ENCODE results near the gene DOK6.

The DOK6 gene

DNA sequence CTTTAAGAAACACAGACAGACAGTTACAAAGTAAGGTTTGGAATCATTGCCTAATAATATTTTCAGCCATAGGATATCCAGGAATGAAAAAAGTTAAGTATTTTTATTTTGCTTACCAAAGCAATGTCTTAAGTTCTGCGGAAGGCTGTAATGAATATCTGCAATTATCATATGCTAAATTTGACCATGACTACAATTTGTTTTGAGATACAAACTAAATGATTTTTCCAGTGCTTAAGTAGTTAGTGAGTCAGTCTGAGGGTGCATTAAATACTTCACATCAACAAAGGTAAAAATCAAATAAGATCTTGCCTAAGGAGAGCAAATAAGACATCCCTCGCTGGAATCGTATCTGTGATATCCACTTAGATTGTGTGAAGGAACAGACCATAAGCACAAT is 297.0 kb downstream of the DOK6 start:
- DNase-seq, result no peak

DNA sequence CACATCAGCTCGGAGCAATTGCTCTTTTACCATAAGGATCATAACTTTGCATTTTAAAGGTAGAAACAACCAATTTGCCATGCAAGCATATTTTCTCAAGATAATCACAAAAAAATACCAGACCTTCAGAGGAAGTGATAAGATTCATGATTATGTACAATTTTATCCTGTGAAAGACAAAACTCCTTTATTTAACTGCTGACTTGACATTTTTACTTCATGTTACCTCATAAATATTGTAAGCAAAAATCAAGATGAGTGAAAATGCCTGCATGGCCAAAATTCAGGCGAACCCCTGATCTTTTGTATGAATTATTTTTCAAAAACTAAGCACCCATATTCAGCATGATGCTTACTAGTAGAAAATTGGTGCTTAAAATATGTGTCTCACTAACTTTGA is 300.6 kb downstream of the DOK6 start:
- no peak for DNase-seq

DNA sequence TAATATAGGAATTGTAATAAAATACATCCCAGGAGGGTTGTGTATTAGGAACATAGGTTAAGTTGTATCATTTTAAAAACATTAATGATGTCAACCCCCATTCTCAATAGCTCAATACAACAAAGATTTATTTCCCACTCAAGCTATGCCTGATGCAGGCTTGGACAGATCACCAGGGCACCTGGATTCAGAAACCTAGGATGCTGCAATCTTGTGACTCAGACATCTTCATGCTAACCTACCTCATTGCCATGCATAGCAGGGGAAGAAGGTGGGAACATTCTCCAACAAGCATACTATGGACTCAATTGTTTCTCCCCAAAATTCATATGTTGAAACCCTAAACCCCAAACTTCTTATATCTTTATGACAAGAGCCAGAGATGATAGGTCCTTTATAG is 302.8 kb downstream of the DOK6 start:
- DNase-seq, result no peak

DNA sequence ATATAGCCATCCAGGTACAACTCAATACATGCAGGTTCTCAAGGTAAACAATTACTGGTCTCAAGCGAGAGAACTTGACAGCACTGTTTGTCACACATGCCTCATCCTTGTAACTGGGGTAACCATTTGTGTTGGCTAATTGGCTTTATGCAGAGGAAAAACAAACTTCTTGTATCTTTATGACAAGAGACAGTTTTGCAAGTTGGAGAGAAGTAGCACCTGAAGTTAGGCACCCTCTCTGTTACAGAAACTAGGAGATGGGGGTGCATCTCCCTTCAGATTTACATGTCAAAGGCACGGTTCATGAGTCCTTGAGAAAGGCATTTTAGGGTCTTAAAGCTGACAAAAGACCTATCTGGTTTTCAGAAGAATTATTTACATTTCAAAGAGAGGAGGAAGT is 305.3 kb downstream of the DOK6 start:
- no peak for DNase-seq

DNA sequence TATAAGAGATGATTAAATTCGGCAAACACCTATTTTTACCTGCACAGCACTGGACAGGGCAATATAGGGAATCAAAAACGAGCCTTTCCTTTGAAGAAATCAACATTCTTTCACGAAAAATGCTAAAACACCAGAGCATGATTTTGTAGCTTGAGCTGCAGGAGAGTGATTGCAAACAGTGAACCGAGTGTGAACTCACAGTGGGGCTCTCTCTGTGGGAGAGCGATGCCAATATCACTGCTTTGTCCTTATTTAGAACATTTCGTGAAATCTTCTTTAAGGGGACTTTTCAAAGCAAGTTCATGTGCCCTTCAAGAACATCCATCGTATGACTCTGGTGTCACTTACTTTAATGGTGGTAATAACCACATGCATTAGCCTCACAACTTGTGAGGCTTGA is 308.2 kb downstream of the DOK6 start:
- no peak for DNase-seq

DNA sequence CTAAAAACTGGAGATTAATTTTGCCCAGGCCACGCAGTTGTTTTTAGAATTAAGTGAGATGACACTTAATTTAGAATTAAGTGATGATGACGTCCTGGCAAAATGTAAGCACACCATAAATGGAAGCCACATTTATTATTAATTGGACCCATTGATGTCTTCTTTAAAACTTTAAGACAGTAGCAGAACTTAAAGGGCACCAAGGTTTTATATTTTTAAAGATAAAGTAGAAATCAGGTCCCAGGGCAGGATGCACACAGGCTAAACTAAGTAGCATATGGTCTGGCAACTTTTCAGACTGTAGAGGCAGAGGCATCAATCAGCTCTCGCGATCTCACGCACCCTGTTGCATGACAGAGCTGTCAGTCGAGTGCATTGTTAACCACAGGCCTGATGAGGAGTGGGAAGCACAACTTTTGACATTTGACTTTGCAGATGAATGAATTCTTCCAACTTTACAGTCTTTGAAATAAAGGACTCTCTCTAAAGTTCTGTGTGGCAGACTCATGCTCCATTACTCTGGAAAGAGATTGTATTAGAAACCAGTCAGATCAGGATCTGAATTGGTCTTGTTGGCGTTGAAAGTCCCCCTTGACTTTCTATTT is 314.6 kb downstream of the DOK6 start:
- DNase-seq, result no peak

DNA sequence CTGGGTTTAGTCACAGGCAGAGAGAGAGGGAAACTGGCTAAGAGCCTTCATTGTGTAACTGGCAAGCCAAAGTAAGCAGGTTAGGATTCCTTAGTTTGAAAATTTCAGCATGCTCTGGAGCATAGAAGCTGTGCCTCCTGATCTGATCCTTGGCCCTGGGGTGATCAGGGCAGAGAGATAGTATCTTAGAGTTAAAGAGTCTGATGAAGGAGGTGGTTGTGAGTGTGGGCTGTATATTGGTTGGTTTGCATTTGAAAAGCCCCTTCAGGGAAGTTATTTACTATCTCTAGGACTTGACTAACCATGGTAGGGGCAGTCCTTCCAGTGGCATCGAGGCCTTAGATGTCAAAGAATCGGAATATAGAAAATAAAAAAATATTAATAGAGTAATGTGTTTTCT is 316.9 kb downstream of the DOK6 start:
- DNase-seq, result no peak

DNA sequence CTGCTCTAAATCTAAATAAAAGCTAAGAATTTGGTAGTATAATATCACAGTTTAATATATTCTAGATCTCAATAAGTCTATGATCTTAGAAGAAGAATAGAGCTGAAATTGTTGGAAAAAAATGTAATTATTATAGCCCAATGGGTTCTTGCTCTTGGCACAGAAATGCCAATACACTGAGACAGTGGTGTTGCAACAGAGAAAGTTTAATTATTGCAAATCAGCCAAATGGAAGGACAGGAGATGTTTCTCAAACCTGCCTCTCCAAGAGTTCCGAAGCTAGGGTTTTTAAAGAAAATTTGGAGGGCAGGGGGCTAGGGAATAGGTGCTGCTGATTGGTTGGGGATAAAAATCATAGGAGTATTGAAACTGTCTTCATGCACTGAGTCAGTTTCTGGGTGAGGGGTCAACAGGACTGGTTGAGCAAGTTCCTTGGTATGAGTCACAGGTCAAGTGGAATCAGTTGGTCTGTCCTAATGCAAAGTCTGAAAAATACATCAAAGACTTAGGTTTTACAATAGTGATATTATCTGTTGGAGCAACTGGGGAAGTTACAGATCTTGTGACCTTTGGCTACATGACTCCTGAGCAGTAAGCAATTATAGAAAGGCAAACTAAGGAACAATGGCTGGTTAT is 318.3 kb downstream of the DOK6 start:
- no peak for DNase-seq

DNA sequence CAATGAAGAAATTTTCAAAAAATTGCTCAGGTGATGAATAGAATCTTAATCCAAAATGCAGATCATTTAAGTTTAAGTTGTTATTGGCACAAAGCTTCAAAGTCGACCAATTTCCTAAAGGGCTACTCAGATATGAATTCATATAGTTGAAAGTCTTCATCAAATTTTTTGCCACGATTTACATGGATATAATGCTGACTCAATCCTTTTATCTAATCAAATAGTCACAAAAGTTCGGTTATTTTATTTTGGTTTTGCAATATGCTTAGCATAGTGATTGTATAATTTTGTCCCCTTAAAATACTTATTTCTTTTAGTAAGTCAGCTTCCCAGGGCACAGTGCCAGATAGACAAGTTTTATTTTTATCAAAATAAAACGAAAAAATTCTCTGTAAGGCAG is 319.7 kb downstream of the DOK6 start:
- DNase-seq, result no peak

DNA sequence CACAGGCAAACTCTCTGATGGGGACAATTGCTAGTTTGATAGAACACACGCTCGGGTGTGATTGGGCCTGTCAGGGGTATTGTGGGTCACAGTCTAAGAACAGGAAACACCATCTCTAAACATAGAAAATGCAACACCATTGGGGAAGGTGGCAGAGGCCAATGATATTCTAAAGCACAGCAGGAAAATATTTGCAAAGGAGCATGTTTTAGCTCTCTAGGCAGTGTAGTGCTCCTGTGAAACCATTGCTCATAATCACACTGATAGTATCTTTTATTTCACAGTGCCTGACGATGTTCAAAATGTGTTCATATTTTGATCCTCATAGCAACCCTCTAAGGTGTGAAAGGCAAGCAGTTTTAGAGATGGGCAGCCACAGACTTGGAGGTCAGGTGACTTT is 322.7 kb downstream of the DOK6 start:
- no peak for DNase-seq

DNA sequence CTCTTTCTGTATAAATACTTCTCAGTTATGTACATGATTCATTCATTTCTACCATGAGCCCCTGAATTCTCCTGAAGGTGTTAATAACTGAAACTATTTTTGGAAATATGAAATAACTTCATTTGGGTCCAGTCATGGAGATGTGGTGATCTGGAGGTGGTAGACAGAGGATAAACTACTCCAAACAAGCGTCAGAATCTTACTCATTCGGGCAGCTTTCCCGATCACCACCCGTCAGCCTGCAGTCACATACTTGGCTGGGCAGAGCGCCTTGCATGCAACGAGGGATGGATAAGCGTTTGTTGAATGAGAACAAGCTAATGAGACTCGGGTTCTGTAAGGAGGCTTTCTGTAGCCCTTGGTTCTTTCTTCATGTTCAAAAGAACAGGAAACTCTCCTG is 324.3 kb downstream of the DOK6 start:
- DNase-seq, result no peak

DNA sequence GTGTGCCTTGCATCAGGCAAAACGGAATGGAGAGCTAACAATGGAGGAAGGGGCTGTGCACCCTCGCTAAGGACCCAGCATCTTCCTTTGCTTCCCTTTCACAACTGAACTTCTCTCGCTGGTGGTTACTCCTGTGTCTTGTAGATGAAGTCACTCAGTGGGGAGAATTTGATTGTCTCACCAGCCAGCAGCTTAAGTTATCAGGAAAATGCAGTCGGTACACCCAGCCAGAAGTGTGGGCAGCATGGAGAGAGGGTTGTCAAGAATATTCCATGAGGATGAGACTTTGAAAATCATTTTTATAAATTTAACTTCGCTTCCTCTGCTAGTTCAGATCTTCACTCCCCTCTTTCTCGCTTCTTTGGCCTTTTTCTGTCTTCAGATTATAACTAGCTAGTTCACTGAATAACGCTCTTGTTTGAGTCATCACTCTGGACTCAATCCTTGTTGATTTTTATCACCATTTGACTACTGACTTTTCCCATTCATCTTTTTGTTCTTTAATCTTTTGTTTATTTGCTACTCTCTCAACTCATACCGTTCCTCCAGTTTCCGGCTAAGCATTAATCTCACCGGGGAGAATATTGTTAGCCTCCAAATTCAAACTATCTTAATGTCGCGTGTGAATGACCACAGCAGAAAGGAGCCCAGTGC is 325.3 kb downstream of the DOK6 start:
- DNase-seq, result no peak

DNA sequence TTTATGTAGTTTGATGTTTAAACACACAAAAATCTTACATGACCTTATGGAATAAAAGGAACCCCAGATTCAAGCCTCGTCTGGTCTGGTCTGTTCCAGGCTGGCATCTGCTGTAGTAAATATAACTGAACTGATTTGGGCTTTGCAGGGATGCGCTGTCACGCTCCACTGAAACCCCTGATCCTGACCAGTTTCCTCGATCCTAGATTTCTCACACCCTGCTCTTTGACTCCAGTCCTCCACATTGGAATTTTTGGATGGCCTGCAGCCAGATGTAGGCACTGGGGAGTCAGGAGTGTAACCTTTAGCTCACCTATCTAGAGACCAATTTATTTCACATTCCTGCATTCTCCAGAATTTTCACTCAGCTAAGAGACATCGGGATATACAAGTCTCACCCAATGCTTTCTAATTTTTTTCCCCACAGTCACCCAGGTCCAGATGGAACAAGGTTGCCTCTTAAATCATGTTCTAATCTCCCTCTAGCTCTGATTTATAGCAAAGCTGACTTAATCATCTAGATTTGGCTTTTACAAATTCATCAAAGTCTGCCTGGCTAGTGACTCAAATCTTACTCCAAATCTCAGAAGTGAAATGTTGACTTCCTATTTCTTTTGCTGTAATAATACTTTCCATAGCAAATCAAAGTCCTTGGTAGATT is 327.4 kb downstream of the DOK6 start:
- DNase-seq, result no peak

DNA sequence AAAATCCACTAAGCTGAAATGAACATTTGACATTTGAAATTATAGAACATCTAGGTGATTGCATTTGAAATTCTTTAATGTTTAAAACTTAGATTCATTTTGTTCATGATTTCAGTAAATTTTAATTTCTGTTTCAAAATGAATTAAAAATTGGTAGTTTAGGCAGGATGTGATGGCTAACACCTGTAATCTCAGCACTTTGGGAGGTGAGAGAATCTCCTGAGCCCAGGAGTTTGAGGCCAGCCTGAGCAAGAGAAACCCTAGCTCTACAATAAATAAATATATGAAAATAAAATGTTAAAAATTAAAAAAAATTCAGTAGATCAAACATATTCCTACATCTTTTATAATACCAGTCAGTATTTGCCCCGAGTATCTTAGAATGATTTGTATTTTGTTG is 330.0 kb downstream of the DOK6 start:
- no peak for DNase-seq

DNA sequence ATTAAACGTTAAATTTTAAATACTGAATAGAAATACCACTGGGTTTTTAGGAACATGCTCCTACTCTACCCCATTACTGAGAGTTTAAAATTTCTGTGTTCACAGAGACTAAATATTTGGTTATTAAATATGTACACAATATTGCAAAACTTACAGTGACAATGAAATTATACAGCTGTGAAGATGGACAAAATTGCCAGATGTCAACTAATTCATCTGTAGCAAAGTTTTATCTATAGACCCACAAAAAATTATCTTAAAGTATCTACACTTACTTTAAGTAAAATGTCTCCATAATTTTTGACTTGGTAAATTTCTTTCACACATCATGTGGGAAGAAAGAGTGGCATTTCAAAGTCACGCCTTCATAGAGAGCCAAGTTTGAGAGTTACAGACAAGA is 333.8 kb downstream of the DOK6 start:
- DNase-seq, result no peak

DNA sequence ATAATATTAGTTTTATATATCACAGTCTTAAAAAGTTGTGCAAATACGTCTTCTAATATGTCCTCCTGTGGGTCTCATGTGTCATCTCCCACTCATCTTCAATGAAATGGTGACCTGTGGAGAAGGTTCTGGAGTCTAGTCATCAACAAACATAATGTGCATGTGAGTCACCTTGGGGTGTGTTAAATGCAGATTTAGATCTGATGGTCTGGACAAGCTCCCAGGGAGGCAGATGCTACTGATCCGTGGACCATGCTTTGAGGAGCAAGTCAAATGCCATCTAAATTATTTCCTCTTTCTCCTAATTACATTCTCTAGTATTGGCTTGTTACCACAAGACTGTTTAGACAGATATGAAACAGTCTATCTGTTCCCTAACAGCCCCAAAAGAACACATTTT is 336.0 kb downstream of the DOK6 start:
- no peak for DNase-seq

DNA sequence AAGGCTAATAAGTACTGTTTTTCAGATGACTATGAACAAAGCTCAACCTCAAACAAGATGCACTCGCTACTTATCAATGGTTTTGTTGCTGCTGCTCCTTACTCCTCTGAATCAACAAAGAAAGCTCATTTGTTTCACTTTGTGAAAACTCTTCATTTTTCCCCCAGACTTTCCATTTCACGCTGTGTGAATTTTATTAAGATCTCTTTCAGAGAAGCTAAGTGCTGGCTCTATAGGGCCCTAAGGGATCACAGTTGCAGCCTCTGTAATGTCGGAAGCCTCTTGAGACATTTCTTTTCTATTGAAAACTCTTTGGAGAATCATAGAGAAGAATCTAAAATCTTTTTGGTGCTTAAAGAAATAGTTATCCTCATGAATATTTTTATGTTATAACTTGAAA is 337.2 kb downstream of the DOK6 start:
- DNase-seq, result no peak

DNA sequence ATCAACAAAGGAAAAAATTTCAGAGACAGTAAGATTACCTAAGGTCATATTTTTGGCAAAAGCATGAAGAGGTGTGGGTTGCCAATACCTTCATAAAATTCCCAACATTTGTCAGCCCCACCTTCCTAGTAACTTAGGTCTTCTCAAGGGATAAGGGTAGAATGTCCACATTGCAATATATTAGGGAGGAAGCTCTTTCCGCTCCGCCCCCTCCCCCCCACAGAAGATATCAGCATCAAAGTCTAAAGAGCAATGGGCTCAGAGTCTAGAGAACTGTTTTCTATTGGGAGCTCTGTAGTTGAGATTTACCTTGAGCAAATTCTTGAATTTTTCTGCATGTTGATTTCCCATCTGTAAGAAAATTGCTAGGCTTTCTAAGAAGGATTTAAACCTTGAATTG is 346.7 kb downstream of the DOK6 start:
- no peak for DNase-seq

DNA sequence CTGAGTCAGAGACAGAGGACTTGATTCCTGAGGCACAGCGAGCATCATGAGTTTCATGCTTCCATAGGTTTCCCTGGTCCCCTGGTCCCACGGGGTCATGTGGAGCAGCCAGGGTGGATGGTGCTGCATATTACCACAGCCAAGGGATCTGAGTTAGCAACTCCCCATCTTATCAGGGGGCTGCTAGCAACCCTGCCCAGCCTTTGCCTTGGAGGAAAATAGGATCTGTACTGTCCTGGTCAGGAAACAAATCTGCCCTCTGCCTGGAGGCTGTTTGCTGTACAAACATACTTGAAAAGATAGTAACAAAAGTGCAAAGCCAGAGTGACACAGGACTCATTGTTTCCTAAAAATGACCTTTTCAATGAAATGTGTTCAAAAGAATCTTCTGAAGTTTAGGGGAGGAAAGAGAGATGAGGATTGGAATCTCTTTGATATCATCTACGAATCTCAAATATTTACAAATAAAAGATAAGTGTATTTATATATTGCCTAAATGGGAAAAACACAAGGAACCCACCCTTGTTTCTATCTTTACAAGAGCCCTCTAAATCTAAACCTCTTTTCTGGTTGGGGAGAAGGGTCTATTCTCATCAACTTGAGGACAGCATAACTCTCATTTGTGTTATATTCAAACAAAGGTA is 352.2 kb downstream of the DOK6 start:
- no peak for DNase-seq

DNA sequence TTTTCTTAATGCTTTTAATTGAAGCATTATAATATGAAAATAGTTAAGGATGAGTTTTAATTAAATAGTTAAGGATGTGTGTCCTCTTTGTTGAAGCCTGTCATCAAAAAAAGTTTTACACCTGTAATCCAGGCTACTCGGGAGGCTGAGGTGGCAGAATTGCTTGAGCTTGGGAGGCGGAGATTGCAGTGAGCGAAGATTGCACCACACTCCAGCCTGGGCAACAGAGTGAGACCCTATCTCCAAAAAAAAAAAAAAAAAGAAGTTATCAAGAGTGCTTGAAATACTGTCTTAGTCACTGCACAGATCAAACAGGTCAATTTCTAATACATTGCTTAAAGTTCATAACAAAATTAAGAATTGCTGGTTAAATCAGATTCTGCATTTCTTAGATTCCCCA is 353.4 kb downstream of the DOK6 start:
- DNase-seq, result no peak

DNA sequence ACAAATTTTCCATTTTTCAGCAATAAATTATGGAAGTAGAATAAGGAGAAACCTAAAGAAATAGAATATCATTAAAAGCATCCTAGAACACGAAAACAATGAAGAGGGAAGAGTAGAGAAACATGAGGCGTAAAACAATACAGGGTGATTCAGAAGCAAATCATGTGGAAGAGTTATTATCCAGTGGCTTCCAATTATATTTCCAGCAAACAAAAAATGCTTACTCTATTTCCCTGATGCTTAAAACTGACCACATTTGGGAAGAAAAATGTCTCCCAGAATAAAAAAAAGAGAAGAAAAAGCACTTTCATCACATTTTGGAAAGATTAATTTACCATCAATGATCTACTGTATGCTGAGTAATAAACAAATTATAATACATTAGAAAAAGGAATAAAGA is 354.4 kb downstream of the DOK6 start:
- DNase-seq, result no peak

DNA sequence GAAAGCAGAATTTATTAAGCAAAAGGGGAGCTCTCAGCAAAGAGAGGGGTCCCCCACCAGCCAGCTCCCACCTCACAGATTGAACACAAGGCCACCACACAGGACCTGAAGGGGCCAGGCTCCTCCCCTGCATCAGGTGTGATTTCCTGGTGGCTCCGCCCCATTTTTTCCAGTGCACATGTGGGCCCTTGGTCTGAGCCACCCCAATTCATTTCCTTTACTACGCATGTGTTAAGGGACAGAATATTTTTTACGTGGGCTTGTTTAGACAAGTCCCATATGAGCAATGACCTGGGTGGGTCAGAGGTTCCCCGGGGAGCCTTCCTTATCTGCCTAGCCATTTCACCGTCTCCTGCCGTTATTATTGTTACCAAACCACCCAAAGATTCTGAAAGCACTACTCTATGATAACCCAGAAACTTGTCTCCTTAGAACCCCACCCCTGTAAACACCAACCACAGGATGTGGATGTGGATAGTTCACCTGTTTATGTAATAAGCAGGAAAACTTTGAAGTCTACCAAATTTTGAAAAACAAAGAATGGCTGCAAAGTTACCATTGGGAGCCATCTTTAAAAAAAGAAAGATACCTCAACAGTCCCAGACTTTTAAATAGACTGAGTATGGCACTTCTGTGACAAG is 355.3 kb downstream of the DOK6 start:
- no peak for DNase-seq

DNA sequence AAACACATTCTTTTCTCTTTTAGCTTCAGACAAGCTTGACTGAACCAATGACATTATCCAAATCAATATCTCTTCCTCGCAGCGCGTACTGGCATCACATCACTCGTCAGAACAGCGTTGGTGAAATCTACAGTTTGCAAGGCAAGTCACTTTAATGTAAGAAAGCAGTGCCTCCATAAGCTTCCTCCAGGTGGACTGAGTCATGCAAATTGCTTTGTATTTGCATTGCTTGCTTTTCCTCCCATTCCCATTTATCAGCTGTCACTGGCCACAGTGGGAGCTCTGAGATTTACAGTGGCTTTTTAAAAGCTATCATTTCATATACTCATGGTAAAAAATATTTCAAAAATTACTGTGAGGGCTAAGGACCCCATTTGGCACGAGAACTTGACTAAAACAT is 357.0 kb downstream of the DOK6 start:
- no peak for DNase-seq
